A549 (cell line): ENCODE results near the gene TFF2. TPM values are rescaled to one million over a fixed set of nuclear protein-coding genes. Genes with fewer than 3 reads are reported as not detected.

Source experiments
- ATAC-seq, 2 experiments: fragments of 200-7000 bp in 1 of 2; fragments of >200 bp in 1 of 2; cut with Nextera tagmentation in 1 of 2; cut with Tn5 transposase in 1 of 2; 3 replicates each; pipeline versions ENCODE4 v1.8.0 to v1.9.1; 2018 to 2020; ENCODE audit warnings: mild to moderate bottlenecking in 1 of 2, moderate library complexity in 1 of 2
- CTCF ChIA-PET: fragments of 300-600 bp; sonication (Branson Sonifier 250); formaldehyde crosslinking; extraction: SDS; loops from one replicate; lab custom pipeline; 2021; ENCODE audit warnings: antibody characterized with exemption, inconsistent platforms; lab: Yijun Ruan, JAX
- POLR2A ChIA-PET: fragments of 350-600 bp; formaldehyde crosslinking; extraction: SDS; loops from one replicate; lab custom pipeline; 2021; ENCODE audit warnings: antibody characterized with exemption, inconsistent platforms; lab: Yijun Ruan, JAX
- DNase-seq, 2 experiments: peaks; one replicate each; pipeline versions ENCODE4 v3.0.0 to v3.0.0-alpha.2; 2011 to 2016; ENCODE audit warnings: low read depth in 1 of 2, low spot score in 1 of 2
- FAIRE-seq: peaks from 2 replicates; lab custom pipeline; 2011; peaks lifted over from hg19 to GRCh38; lab: Jason Lieb, UNC
- H3K27ac ChIP-seq, 2 experiments: fragments of >200 bp; sonication (Bioruptor Twin); formaldehyde crosslinking; 3 replicates each; pipeline ENCODE4 v1.5.1; 2016 to 2017
- H3K4me1 ChIP-seq: fragments of >200 bp; sonication (Bioruptor Twin); formaldehyde crosslinking; 3 replicates; pipeline ENCODE4 v1.6.1; 2016
- H3K4me2 ChIP-seq: fragments of >200 bp; sonication (Bioruptor Twin); formaldehyde crosslinking; 3 replicates; pipeline ENCODE4 v1.6.1; 2016
- H3K4me3 ChIP-seq: fragments of >200 bp; sonication (Bioruptor Twin); formaldehyde crosslinking; 3 replicates; pipeline ENCODE4 v1.5.1; 2016
- H3K9me3 ChIP-seq: fragments of >200 bp; sonication (Bioruptor Twin); formaldehyde crosslinking; 3 replicates; pipeline ENCODE4 v1.6.1; 2016
- BHLHE40 ChIP-seq: IDR thresholded peaks from 2 replicates; pipeline ENCODE4 v1.6.1; 2012; ENCODE audit warnings: low read depth, low read length, inconsistent platforms
- CEBPB ChIP-seq, 2 experiments: fragments of >200 bp in 1 of 2; sonication (Bioruptor Twin) in 1 of 2; formaldehyde crosslinking in 1 of 2; IDR thresholded peaks; 2 replicates each; pipeline ENCODE4 v1.6.1; 2012 to 2016
- CHD2 ChIP-seq: fragments of 150-350 bp; IDR thresholded peaks from 2 replicates; pipeline ENCODE4 v1.6.1; 2014; ENCODE audit warnings: low read length; ENCODE audit not compliant: partially characterized antibody
- FOSL2 ChIP-seq, 2 experiments: fragments of 450-650 bp in 1 of 2; fragments of >200 bp in 1 of 2; sonication (Bioruptor Twin) in 1 of 2; formaldehyde crosslinking; IDR thresholded peaks; 2 replicates each; pipeline versions ENCODE4 v1.5.0 to v1.6.1; 2016 to 2020; ENCODE audit warnings: mild to moderate bottlenecking in 1 of 2, moderate library complexity in 1 of 2
- GATA3 ChIP-seq: IDR thresholded peaks from 2 replicates; pipeline ENCODE4 v1.6.1; 2012; ENCODE audit warnings: borderline replicate concordance
- KDM5A ChIP-seq: fragments of 200-600 bp; sonication (generic); IDR thresholded peaks from 2 replicates; pipeline ENCODE4 v1.6.1; 2016; ENCODE audit warnings: antibody characterized with exemption, mild to moderate bottlenecking
- MAFK ChIP-seq: fragments of 450-650 bp; IDR thresholded peaks from 2 replicates; pipeline ENCODE4 v1.6.1; 2014; ENCODE audit not compliant: partially characterized antibody
- MAZ ChIP-seq: fragments of 150-350 bp; IDR thresholded peaks from 2 replicates; pipeline ENCODE4 v1.6.1; 2014; ENCODE audit warnings: antibody characterized with exemption, low read depth, low read length, borderline replicate concordance
- MYC ChIP-seq: IDR thresholded peaks from 2 replicates; pipeline ENCODE4 v1.6.1; 2012; ENCODE audit warnings: mild to moderate bottlenecking, inconsistent platforms, low read length, improper control_type of control experiment, borderline replicate concordance
- NPAS2 ChIP-seq: fragments of 250-450 bp; sonication (Bioruptor Pico); IDR thresholded peaks from 2 replicates; pipeline ENCODE4 v1.8.0; 2022; ENCODE audit warnings: mild to moderate bottlenecking, moderate library complexity, borderline replicate concordance
- PHF8 ChIP-seq: fragments of 200-600 bp; sonication (generic); IDR thresholded peaks from 2 replicates; pipeline ENCODE4 v1.6.1; 2016; ENCODE audit warnings: low read depth, mild to moderate bottlenecking, antibody characterized with exemption, moderate library complexity, borderline replicate concordance
- RAD21 ChIP-seq, 2 experiments: fragments of >200 bp in 1 of 2; sonication (Bioruptor Twin) in 1 of 2; formaldehyde crosslinking in 1 of 2; IDR thresholded peaks in 1 of 2; conservative IDR thresholded peaks in 1 of 2; 2 replicates in 1 of 2; 3 replicates in 1 of 2; pipeline ENCODE4 v1.6.1; 2012 to 2018; ENCODE audit warnings: inconsistent platforms in 1 of 2
- WGBS: methylation state at CpG from one replicate; pipeline ENCODE4 v1.1.6; 2017; ENCODE audit errors: missing lambda C conversion rate; 5-methylcytosine and 5-hydroxymethylcytosine counted together
- polyA plus RNA-seq, 4 experiments: library from polyadenylated mRNA; depleted of rRNA in 3 of 4; stranded (reverse); fragments of >200 nt; fragmentation: RNase III in 1 of 4; extraction: RNeasy Plus Mini Kit Qiagen cat#74134 plus additional on column Dnase treatment in 1 of 4; gene quantifications; 2 replicates in 3 of 4; 3 replicates in 1 of 4; pipeline ENCODE4 v1.2.3, GENCODE V29; 2011 to 2017
- TF ChIP-seq, protein P1 (sequence below): IDR thresholded peaks from 2 replicates; pipeline ENCODE4 v1.6.1; 2012
- TF ChIP-seq, protein P2 (sequence below): fragments of >200 bp; sonication (Bioruptor Twin); formaldehyde crosslinking; IDR thresholded peaks from 2 replicates; pipeline ENCODE4 v1.6.1; 2016
- TF ChIP-seq, protein P3 (sequence below): fragments of 250-450 bp; sonication (Bioruptor Pico); IDR thresholded peaks from 2 replicates; pipeline ENCODE4 v1.5.0; 2021; ENCODE audit warnings: mild to moderate bottlenecking, moderate library complexity, borderline replicate concordance

The TFF2 gene
- polyA plus RNA-seq, 2 of the 4 experiments (the other 2 are of a cell fraction) = not detected

DNA sequence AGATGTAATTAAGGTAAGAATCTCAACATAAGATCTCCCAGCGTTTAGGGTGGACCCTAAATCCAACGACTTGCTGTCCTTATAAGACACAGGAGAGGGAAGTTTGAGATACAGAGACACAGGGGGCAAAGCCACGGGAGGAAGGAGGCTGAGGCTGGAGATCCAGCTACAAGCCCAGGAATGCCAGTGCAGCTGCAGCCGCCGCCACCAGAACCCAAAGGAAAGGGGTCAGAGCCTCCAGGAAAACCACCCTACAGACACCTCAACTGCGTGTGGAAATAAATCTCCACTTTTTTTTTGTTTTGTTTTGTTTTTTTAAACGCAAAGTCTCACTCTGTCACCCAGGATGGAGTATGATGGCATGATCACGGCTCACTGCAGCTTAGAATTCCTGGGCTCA is 27.6 kb upstream of the TFF2 start:
- no peak for TF ChIP-seq KDM5A
- no peak for TF ChIP-seq GATA3
- TF ChIP-seq FOSL2 (IDR thresholded peaks at IDR 0.05) = no peak
- TF ChIP-seq FOSL2 (CRISPR knock-in tag; IDR thresholded peaks at IDR 0.05) = no peak
- ATAC-seq (no peak), DNase-seq (no peak), FAIRE-seq (no peak)
- Histone ChIP-seq H3K9me3 (peaks cover 9% of the 10 kb centered on the region; the same call in 2 of the 3 replicates), H3K4me3 (no peak overlapping the region), H3K4me2 (no peak overlapping the region), H3K27ac (no peak overlapping the region), H3K4me1 (no peaks in the 10 kb centered on the region; the same call in 2 of the 3 replicates)
- ChIA-PET CTCF (interaction anchor here (0.8 to 1.5 kb wide), 2 partner anchors 9 to 233 kb away, joined by 3 read pairs; no protein-coding TSS in a partner anchor), POLR2A (no interaction called here)
- WGBS = 70% methylated on average over 8 of the region's 8 CpGs

DNA sequence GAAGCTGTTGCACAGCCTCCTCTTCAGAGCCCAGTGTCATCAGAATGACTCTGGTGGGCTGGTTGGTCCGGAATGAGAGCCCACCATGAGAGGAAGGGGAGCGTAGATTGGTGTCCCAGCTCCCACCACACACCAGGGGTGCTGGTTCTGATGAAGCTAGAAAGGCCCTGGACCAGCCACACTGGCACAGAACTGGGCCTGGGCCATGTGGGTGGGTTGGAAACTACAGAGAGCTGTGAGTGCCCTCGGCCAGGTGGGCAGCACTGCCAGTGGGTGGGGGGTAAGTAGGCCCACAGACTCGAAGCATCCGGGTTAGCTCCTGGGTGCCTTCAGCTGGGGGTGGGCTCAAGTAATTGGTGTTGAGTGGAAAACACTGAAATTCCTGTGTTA is 27.2 kb upstream of the TFF2 start:
- Histone ChIP-seq H3K4me2 (no peak overlapping the region), H3K4me1 (no peaks in the 10 kb centered on the region; the same call in 2 of the 3 replicates)
- TF ChIP-seq BHLHE40 (no peak), CHD2 (no peak), MYC (no peak)
- TF ChIP-seq, protein P1, sequence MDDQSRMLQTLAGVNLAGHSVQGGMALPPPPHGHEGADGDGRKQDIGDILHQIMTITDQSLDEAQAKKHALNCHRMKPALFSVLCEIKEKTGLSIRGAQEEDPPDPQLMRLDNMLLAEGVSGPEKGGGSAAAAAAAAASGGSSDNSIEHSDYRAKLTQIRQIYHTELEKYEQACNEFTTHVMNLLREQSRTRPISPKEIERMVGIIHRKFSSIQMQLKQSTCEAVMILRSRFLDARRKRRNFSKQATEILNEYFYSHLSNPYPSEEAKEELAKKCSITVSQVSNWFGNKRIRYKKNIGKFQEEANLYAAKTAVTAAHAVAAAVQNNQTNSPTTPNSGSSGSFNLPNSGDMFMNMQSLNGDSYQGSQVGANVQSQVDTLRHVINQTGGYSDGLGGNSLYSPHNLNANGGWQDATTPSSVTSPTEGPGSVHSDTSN = no peak
- TF ChIP-seq, all 56 proteins: peak for 0
- no peak overlapping the region for H3K27ac ChIP-seq
- POLR2A ChIA-PET = no interaction called here
- WGBS = 17% methylated on average over 2 of the region's 5 CpGs
- H3K4me3 ChIP-seq = no peak overlapping the region
- DNase-seq (no peak), ATAC-seq (no peak), FAIRE-seq (no peak)
- peaks cover 9% of the 10 kb centered on the region; the same call in 2 of the 3 replicates for H3K9me3 ChIP-seq
- CTCF ChIA-PET = interaction anchor here (0.8 to 1.5 kb wide), 3 partner anchors 8 to 232 kb away, joined by 3 read pairs; no protein-coding TSS in a partner anchor

DNA sequence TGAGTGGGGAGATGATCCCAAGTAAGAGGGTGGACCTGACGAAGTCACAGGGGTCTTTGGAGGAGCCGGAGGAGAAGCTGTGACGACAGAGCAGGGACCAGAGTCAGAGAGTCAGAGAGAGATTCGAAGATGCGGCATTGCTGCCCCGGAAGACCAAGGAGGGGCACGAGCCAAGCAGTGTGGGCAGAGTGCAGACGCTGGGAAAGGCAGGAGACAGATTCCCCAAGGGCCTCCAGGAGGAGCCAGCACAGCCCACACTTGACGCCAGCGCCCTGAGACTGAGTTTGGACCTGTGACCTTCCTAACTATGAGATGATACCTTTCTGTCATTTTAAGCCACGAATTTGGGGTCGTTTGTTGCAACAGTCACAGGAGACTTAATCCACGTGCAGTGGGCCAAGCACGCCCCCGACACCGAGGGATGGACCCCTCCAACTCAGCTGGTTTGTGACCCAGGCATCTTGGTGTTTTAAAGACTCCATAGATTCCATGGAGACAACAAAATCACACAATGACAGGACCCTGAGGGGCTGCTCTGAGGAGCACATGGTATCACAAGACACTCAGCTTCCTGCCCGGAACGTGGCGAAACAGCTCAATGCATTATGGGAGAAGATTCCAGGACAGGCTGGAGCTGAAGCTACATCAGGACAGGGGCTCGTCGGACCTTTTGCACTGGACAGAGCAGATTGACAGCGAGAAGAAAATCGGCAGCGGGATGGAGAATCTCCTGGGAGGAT is 26.6 kb upstream of the TFF2 start:
- peaks cover 9% of the 10 kb centered on the region; the same call in 2 of the 3 replicates for H3K9me3 ChIP-seq
- no peak overlapping the region for H3K27ac ChIP-seq
- no peaks in the 10 kb centered on the region; the same call in 2 of the 3 replicates for H3K4me1 ChIP-seq
- WGBS = 81% methylated on average over 22 of the region's 24 CpGs
- no peak overlapping the region for H3K4me2 ChIP-seq
- ChIA-PET CTCF (interaction anchor here (1.0 to 1.5 kb wide), 2 partner anchors 68 to 232 kb away, joined by 3 read pairs; no protein-coding TSS in a partner anchor), POLR2A (no interaction called here)
- no peak for TF ChIP-seq MAFK
- TF ChIP-seq CHD2 = no peak
- TF ChIP-seq NPAS2 (CRISPR knock-in tag) = no peak
- TF ChIP-seq, protein P2, sequence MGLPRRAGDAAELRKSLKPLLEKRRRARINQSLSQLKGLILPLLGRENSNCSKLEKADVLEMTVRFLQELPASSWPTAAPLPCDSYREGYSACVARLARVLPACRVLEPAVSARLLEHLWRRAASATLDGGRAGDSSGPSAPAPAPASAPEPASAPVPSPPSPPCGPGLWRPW = no peak
- no peak for TF ChIP-seq MAZ
- TF ChIP-seq PHF8 = no peak
- TF ChIP-seq, protein P1 = no peak
- TF ChIP-seq, protein P3, sequence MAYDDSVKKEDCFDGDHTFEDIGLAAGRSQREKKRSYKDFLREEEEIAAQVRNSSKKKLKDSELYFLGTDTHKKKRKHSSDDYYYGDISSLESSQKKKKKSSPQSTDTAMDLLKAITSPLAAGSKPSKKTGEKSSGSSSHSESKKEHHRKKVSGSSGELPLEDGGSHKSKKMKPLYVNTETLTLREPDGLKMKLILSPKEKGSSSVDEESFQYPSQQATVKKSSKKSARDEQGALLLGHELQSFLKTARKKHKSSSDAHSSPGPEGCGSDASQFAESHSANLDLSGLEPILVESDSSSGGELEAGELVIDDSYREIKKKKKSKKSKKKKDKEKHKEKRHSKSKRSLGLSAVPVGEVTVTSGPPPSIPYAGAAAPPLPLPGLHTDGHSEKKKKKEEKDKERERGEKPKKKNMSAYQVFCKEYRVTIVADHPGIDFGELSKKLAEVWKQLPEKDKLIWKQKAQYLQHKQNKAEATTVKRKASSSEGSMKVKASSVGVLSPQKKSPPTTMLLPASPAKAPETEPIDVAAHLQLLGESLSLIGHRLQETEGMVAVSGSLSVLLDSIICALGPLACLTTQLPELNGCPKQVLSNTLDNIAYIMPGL (CRISPR knock-in tag) = no peak
- TF ChIP-seq RAD21 (conservative IDR thresholded peaks at IDR 0.05 in 1 of 2, IDR thresholded peaks at IDR 0.05 in 1 of 2) = no peak
- TF ChIP-seq CEBPB (IDR thresholded peaks at IDR 0.05) = no peak
- no peak for FAIRE-seq
- no peak overlapping the region for H3K4me3 ChIP-seq
- no peak for DNase-seq
- no peak for ATAC-seq
